GM10266 (cell line): ENCODE results near the gene EPHA5.

Experiments used
- DNase-seq: peaks from one replicate; pipeline ENCODE4 v3.0.0; 2012; ENCODE audit errors: extremely low spot score
- CTCF ChIP-seq: IDR thresholded peaks from 2 replicates; pipeline ENCODE4 v1.5.1; 2012; ENCODE audit warnings: mild to moderate bottlenecking, low read depth; ENCODE audit not compliant: control insufficient read depth, insufficient read depth; ENCODE audit errors: missing control alignments

EPHA5 gene

GRCh38 chr4:65654976-65655375 is 15.3 kb downstream of the EPHA5 start:
- no peak for TF ChIP-seq CTCF
- DNase-seq = no peak

- no peak for TF ChIP-seq CTCF
These were observed 16.4 kb downstream of the EPHA5 start for GRCh38 chr4:65653740-65654361.

GRCh38 chr4:65651751-65652150 is 18.5 kb downstream of the EPHA5 start:
- TF ChIP-seq CTCF = no peak
- DNase-seq = no peak

More at GRCh38 chr4:65653740-65654361, 16.4 kb downstream of the EPHA5 start:
- no peak for DNase-seq

GRCh38 chr4:65651031-65651430 is 19.3 kb downstream of the EPHA5 start:
- no peak for TF ChIP-seq CTCF
- no peak for DNase-seq

- no peak for DNase-seq
- TF ChIP-seq CTCF = no peak
These were observed 24.2 kb downstream of the EPHA5 start for GRCh38 chr4:65646136-65646535.

- no peak for TF ChIP-seq CTCF
- no peak for DNase-seq
These were observed 25.1 kb downstream of the EPHA5 start for GRCh38 chr4:65645185-65645584.

GRCh38 chr4:65635051-65635821 is 35.1 kb downstream of the EPHA5 start:
- DNase-seq = no peak
- TF ChIP-seq CTCF = no peak
